Left lung (tissue), 14 donors: ENCODE results near the gene MTURN. TPM values are rescaled to one million over a fixed set of nuclear protein-coding genes. Genes with fewer than 3 reads are reported as not detected.

Source experiments
- ATAC-seq: fragments of 200-7000 bp; cut with Tn5 transposase; one replicate; pipeline ENCODE4 v1.9.1; 2020; ENCODE audit warnings: moderate library complexity
- DNase-seq, 4 donors: peaks; one replicate each; pipeline ENCODE4 v3.0.0-alpha.2; 2013 to 2020
- H3K27ac ChIP-seq, 2 donors: fragments of 200-600 bp; sonication (generic) in 1 of 2; one replicate each; pipeline versions ENCODE4 v1.5.0 to v1.8.0; 2020 to 2021
- H3K27me3 ChIP-seq, 2 donors: fragments of 200-600 bp; sonication (generic) in 1 of 2; one replicate each; pipeline versions ENCODE4 v1.5.0 to v1.8.0; 2020 to 2021
- H3K36me3 ChIP-seq, 2 donors: fragments of 200-600 bp; sonication (generic) in 1 of 2; one replicate each; pipeline versions ENCODE4 v1.5.0 to v1.8.0; 2020 to 2021
- H3K4me1 ChIP-seq, 2 donors: fragments of 200-600 bp; one replicate each; pipeline ENCODE4 v1.8.0; 2021
- H3K4me3 ChIP-seq, 2 donors: fragments of 200-600 bp; sonication (generic) in 1 of 2; one replicate each; pipeline versions ENCODE4 v1.5.0 to v1.8.0; 2020 to 2021; ENCODE audit warnings: mild to moderate bottlenecking in 1 of 2
- H3K9me3 ChIP-seq, 2 donors: fragments of 200-600 bp; sonication (generic) in 1 of 2; one replicate each; pipeline versions ENCODE4 v1.5.0 to v1.8.0; 2020 to 2021
- CTCF ChIP-seq, 2 donors: fragments of 200-600 bp; sonication (generic) in 1 of 2; IDR thresholded peaks; one replicate each; pipeline versions ENCODE4 v1.5.0 to v1.8.0; 2021; ENCODE audit warnings: antibody characterized with exemption in 2 of 2
- intact Hi-C, 2 donors: fragments of 100-400 bp; cut with DNase I; formaldehyde crosslinking; loops; one replicate each; pipeline versions ENCODE4 v1.11.2 to v1.14.2; 2022
- long read RNA-seq, 12 donors: library from polyadenylated mRNA in 2 of 12; unstranded in 2 of 12; transcript quantifications; one replicate each; pipeline ENCODE4 v2.0.0 and lab custom pipeline, GENCODE V29; 2019 to 2026
- polyA plus RNA-seq, 6 donors: library from polyadenylated mRNA; unstranded; fragments of 120-200 nt; gene quantifications; one replicate each; pipeline ENCODE4 v1.2.1, GENCODE V29; 2013; ENCODE audit not compliant: insufficient read length in 6 of 6
- total RNA-seq, 2 donors: library from RNA; stranded (reverse); fragmentation: NEBNext Ultra II Directional; extraction: Animal tissue kit (Norgen Biotek cat#: 25700); gene quantifications; one replicate each; pipeline ENCODE4 v1.2.1, GENCODE V29; 2021
- donor health status: DM: no; HTN: yes; CAD: no.
- donor health status: DM: no; HTN: no; CAD: no.

Gene MTURN
- total RNA-seq (10 to 100 TPM; 15.6 to 18.2 TPM), polyA plus RNA-seq (10 to 100 TPM; 60.8 to 78.2 (median 68.4) TPM)
- long read RNA-seq, donor 1, full-length matches to known transcripts: 42 of 42 reads
- long read RNA-seq, donor 1, partial matches to known transcripts: 0 of 42 reads
- long read RNA-seq, donor 1, other reads (novel, unspliced or antisense): 0 of 42 reads
- long read RNA-seq, donor 2, full-length matches to known transcripts: 34 of 34 reads
- long read RNA-seq, donor 2, partial matches to known transcripts: 0 of 34 reads
- long read RNA-seq, donor 2, other reads (novel, unspliced or antisense): 0 of 34 reads
- long read RNA-seq, donor 3, full-length matches to known transcripts: 24 of 24 reads
- long read RNA-seq, donor 3, partial matches to known transcripts: 0 of 24 reads
- long read RNA-seq, donor 3, other reads (novel, unspliced or antisense): 0 of 24 reads
- long read RNA-seq, donor 4, full-length matches to known transcripts: 1 of 2 reads
- long read RNA-seq, donor 4, partial matches to known transcripts: 0 of 2 reads
- long read RNA-seq, donor 4, other reads (novel, unspliced or antisense): 1 of 2 reads
- long read RNA-seq, donor 5, full-length matches to known transcripts: 24 of 24 reads
- long read RNA-seq, donor 5, partial matches to known transcripts: 0 of 24 reads
- long read RNA-seq, donor 5, other reads (novel, unspliced or antisense): 0 of 24 reads
- long read RNA-seq, donor 6, full-length matches to known transcripts: 32 of 32 reads
- long read RNA-seq, donor 6, partial matches to known transcripts: 0 of 32 reads
- long read RNA-seq, donor 6, other reads (novel, unspliced or antisense): 0 of 32 reads
- long read RNA-seq, donor 7, full-length matches to known transcripts: 17 of 17 reads
- long read RNA-seq, donor 7, partial matches to known transcripts: 0 of 17 reads
- long read RNA-seq, donor 7, other reads (novel, unspliced or antisense): 0 of 17 reads
- long read RNA-seq, donor 8, full-length matches to known transcripts: 19 of 19 reads
- long read RNA-seq, donor 8, partial matches to known transcripts: 0 of 19 reads
- long read RNA-seq, donor 8, other reads (novel, unspliced or antisense): 0 of 19 reads
- long read RNA-seq, donor 9, full-length matches to known transcripts: 1 of 1 reads
- long read RNA-seq, donor 9, partial matches to known transcripts: 0 of 1 reads
- long read RNA-seq, donor 9, other reads (novel, unspliced or antisense): 0 of 1 reads
- long read RNA-seq, donor 10, full-length matches to known transcripts: 1 of 1 reads
- long read RNA-seq, donor 10, partial matches to known transcripts: 0 of 1 reads
- long read RNA-seq, donor 10, other reads (novel, unspliced or antisense): 0 of 1 reads
- long read RNA-seq, donor 11, full-length matches to known transcripts: 50 of 55 reads
- long read RNA-seq, donor 11, partial matches to known transcripts: 5 of 55 reads
- long read RNA-seq, donor 11, other reads (novel, unspliced or antisense): 0 of 55 reads
- long read RNA-seq, donor 12, full-length matches to known transcripts: 18 of 18 reads
- long read RNA-seq, donor 12, partial matches to known transcripts: 0 of 18 reads
- long read RNA-seq, donor 12, other reads (novel, unspliced or antisense): 0 of 18 reads

- peak; percentile 84 to 96 (median 90) for DNase-seq
- Histone ChIP-seq H3K27ac (peak within 1 kb of the TSS; percentile 87 to 89), H3K36me3 (no peaks in the 10 kb centered on the region), H3K9me3 (no peaks in the 10 kb centered on the region), H3K4me1 (peaks cover 0 to 33% of the 10 kb centered on the region in 2 donors), H3K4me3 (peak within 1 kb of the TSS; percentile 64 to 98), H3K27me3 (no peaks in the 10 kb centered on the region)
- intact Hi-C loops: no loop called here
- peak; percentile 71 for ATAC-seq
- no peak for TF ChIP-seq CTCF (IDR thresholded peaks at IDR 0.05)
These were observed at the start of gene MTURN for GRCh38 chr7:30134611-30135300. MTURN (plus strand) TSS chr7:30134986; CDS start chr7:30135137, 151 bp downstream.

GRCh38 chr7:30086529-30086928 is 48.3 kb upstream of the MTURN start:
- intact Hi-C loops: no loop called here
- Histone ChIP-seq H3K27me3 (no peaks in the 10 kb centered on the region), H3K4me3 (no peak overlapping the region), H3K27ac (no peak overlapping the region), H3K9me3 (no peaks in the 10 kb centered on the region), H3K4me1 (no peaks in the 10 kb centered on the region), H3K36me3 (no peaks in the 10 kb centered on the region)
- no peak for DNase-seq
- no peak for ATAC-seq
- TF ChIP-seq CTCF (IDR thresholded peaks at IDR 0.05): no peak

GRCh38 chr7:30087371-30087770 is 47.4 kb upstream of the MTURN start:
- H3K4me3 ChIP-seq: no peak overlapping the region
- no peaks in the 10 kb centered on the region for H3K9me3 ChIP-seq
- no peak for TF ChIP-seq CTCF (IDR thresholded peaks at IDR 0.05)
- no peaks in the 10 kb centered on the region for H3K27me3 ChIP-seq
- H3K27ac ChIP-seq: no peak overlapping the region
- DNase-seq (no peak), ATAC-seq (no peak)
- no peaks in the 10 kb centered on the region for H3K4me1 ChIP-seq
- H3K36me3 ChIP-seq: no peaks in the 10 kb centered on the region
- intact Hi-C loops: no loop called here

- H3K4me3 ChIP-seq: no peak overlapping the region
- H3K27me3 ChIP-seq: no peaks in the 10 kb centered on the region
- intact Hi-C loops: no loop called here
- no peaks in the 10 kb centered on the region for H3K4me1 ChIP-seq
- no peak for ATAC-seq
- no peak for TF ChIP-seq CTCF (IDR thresholded peaks at IDR 0.05)
- H3K9me3 ChIP-seq: no peaks in the 10 kb centered on the region
- no peak for DNase-seq
- H3K36me3 ChIP-seq: no peaks in the 10 kb centered on the region
- no peak overlapping the region for H3K27ac ChIP-seq
These were observed 46.4 kb upstream of the MTURN start for GRCh38 chr7:30088362-30088761.
